IPS-20b (cell line): ENCODE data around the gene ANKRD17.
"Not testable (repeated sequence)": the region's sequence is repeated elsewhere in the genome, so short reads cannot be mapped to it uniquely, and the experiment has no call there.

Experiments
- H3K27ac ChIP-seq: one replicate; pipeline ENCODE4 v1.5.1; 2013; ENCODE audit warnings: low read length
- H3K27me3 ChIP-seq: 2 replicates; pipeline ENCODE4 v1.6.1; 2013; ENCODE audit warnings: mild to moderate bottlenecking, low read length, inconsistent platforms; ENCODE audit not compliant: insufficient read depth
- H3K36me3 ChIP-seq: 2 replicates; pipeline ENCODE4 v1.6.1; 2013; ENCODE audit warnings: low read depth, mild to moderate bottlenecking, inconsistent platforms, low read length, moderate library complexity; ENCODE audit not compliant: insufficient read depth
- H3K4me1 ChIP-seq: 2 replicates; pipeline ENCODE4 v1.6.1; 2013; ENCODE audit warnings: mild to moderate bottlenecking, control low read depth, inconsistent platforms, low read length, moderate library complexity; ENCODE audit not compliant: insufficient read depth
- H3K4me3 ChIP-seq: 2 replicates; pipeline ENCODE4 v1.5.1; 2013; ENCODE audit warnings: mild to moderate bottlenecking, low read length, inconsistent platforms
- H3K9ac ChIP-seq: 2 replicates; pipeline ENCODE4 v1.6.1; 2013; ENCODE audit warnings: low read depth, mild to moderate bottlenecking, inconsistent platforms, low read length, moderate library complexity
- H3K9me3 ChIP-seq: 2 replicates; pipeline ENCODE4 v1.6.1; 2013; ENCODE audit warnings: mild to moderate bottlenecking, low read depth, low read length, inconsistent platforms; ENCODE audit not compliant: insufficient read depth

Gene ANKRD17, protein sequence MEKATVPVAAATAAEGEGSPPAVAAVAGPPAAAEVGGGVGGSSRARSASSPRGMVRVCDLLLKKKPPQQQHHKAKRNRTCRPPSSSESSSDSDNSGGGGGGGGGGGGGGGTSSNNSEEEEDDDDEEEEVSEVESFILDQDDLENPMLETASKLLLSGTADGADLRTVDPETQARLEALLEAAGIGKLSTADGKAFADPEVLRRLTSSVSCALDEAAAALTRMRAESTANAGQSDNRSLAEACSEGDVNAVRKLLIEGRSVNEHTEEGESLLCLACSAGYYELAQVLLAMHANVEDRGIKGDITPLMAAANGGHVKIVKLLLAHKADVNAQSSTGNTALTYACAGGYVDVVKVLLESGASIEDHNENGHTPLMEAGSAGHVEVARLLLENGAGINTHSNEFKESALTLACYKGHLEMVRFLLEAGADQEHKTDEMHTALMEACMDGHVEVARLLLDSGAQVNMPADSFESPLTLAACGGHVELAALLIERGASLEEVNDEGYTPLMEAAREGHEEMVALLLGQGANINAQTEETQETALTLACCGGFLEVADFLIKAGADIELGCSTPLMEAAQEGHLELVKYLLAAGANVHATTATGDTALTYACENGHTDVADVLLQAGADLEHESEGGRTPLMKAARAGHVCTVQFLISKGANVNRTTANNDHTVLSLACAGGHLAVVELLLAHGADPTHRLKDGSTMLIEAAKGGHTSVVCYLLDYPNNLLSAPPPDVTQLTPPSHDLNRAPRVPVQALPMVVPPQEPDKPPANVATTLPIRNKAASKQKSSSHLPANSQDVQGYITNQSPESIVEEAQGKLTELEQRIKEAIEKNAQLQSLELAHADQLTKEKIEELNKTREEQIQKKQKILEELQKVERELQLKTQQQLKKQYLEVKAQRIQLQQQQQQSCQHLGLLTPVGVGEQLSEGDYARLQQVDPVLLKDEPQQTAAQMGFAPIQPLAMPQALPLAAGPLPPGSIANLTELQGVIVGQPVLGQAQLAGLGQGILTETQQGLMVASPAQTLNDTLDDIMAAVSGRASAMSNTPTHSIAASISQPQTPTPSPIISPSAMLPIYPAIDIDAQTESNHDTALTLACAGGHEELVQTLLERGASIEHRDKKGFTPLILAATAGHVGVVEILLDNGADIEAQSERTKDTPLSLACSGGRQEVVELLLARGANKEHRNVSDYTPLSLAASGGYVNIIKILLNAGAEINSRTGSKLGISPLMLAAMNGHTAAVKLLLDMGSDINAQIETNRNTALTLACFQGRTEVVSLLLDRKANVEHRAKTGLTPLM (N-terminal part only)

DNA sequence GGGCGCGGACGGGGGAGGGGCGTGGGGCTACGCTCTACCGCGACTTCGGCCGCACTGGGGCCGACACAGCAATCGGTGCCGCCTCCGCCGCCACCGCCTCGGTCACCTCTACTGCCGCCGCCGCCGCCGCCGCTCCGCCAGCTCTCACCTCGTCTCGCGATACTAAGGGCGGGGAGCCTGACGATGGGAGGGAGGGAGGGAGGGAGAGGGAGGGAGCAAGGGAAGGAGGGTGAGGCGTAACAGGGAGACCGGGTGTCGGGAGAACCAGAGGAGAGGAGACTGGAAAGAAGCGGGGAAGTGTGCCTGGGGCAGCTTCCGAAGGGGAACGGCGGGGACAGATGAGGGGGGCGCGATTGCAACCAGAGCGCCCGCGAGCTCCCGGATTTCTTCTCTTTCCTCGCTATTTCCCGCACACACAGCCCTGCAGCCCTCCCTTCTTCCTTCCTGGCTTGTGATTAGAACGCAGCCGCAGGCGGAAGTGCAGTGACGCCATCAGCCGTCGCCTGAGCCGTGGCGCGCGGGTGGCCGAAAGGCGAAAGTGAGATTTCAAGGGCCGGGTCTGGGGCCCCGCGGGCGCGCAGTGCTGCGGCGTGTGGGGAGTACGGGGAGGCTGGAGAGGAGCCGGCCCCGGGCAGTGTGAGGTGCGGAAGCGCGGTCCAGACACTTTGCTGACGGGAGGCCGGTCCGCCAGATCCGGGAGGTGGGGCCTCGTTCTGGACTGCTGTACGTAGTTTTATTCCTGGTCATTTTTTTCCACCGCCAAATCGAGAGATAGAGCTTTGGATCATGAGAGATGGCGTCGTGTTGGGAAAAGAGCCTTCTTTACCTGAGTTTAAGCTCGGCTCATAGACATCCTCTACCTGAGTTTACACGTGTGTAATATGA is at the start of gene ANKRD17:
Gene ANKRD17, minus strand, starts transcription at position 113 of the 885 bp plus-strand sequence. CDS start 130 bp downstream, outside the sequence.
- Histone ChIP-seq H3K27me3 (no peaks in the 10 kb centered on the region), H3K9ac (peak within 1 kb of the TSS; percentile 87), H3K4me1 (peaks cover 12% of the 10 kb centered on the region; the same call in 1 of the 2 replicates), H3K9me3 (no peaks in the 10 kb centered on the region), H3K27ac (peak within 1 kb of the TSS; percentile 35), H3K4me3 (peak within 1 kb of the TSS; percentile 81), H3K36me3 (peaks cover 24% of the 10 kb centered on the region)

DNA sequence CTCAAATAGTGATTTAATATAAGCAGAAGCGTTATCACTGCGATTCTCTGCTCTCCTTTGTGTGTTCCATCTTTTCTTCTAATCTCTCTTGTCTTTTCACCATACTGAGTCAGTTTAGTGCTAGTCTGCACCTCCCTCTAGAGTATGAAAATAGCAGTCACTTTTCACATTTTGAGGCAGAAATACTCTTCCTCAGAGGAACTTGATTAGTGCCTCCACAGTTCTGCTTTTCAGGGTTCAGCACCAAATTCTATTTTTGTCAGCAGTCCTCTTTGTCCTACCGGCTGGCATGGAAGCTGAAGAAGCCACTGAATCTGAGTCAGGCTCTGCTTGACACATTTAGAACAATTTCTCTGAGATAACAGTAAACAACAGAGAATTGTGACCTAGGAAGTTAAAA is 49.7 kb upstream of the ANKRD17 start:
- H3K27me3 ChIP-seq: no peaks in the 10 kb centered on the region
- H3K9ac ChIP-seq: no peak overlapping the region

DNA sequence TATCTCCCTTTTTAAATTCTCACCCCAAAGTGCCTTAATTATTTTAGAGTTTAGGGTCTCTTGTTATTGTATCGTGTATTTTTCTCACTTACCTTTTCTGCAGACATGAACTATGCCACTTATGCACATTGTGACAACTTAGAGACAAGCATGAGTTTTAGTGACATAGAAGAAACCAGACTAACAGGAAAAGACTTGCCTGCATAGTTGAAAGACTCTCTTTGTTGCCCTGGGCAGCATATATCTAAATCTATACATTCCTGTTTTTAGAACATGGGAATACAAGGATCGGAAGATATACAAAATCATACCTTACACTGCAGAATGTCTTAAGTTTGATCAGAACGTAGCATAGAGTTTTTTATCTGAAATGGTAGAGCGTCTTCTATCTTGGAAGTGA is 45.1 kb upstream of the ANKRD17 start:
- Histone ChIP-seq H3K9ac (no peak overlapping the region), H3K27ac (no peak overlapping the region), H3K4me1 (no peaks in the 10 kb centered on the region), H3K9me3 (no peaks in the 10 kb centered on the region), H3K27me3 (no peaks in the 10 kb centered on the region), H3K36me3 (no peaks in the 10 kb centered on the region), H3K4me3 (no peak overlapping the region)

More for the DNA sequence above, 49.7 kb upstream of the ANKRD17 start:
- Histone ChIP-seq H3K4me3 (no peak overlapping the region), H3K36me3 (no peaks in the 10 kb centered on the region), H3K27ac (no peak overlapping the region), H3K9me3 (no peaks in the 10 kb centered on the region), H3K4me1 (no peaks in the 10 kb centered on the region)

DNA sequence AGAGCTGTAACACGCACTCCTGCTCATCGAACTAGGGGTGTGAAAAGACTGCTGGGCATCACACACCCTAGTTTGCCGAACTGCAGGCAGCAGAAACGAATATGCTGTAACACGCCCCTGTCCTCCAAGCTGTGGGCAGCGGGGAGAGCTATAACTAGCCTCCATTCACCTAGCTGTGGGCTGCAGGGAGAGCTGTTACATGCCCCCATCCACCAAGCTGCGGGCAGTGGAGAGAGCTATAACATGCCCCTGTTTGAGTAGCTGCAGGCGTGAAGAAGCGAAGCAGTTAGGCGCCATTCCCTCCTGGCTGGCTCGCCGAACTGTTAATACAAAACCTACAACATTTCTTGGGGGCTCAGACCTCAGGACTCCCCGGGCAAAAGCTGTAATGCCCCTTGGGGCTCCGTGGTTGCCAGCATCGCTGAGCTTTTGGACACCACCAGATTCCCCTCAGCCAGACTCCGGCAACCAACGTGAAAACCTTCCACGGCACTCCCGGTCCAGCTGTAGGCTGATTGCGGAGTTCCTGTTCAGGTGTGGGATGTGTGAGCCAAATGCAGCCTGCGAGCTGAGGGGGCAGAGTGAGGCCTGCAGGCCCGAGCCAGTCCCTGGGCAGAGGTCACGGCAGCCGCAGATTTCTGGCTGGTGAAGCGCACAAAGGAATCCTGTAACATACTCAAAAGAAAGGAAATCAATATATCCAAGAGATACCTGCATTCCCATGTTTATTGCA is 41.1 kb upstream of the ANKRD17 start:
- H3K9me3 ChIP-seq: peaks cover 19% of the 10 kb centered on the region
- no peaks in the 10 kb centered on the region for H3K27me3 ChIP-seq

DNA sequence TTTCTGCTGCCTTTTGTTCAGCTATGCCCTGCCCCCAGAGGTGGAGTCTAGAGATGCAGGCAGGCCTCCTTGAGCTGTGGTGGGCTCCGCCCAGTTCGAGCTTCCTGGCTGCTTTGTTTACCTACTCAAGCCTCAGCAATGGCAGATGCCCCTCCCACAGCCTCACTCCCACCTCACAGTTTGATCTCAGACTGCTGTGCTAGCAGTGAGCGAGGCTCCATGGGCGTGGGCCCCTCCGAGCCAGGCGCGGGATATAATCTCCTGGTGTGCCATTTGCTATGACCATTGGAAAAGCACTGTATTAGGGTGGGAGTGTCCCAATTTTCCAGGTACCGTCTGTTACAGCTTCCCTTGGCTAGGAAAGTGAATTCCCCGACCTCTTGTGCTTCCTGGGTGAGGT is 34.1 kb upstream of the ANKRD17 start:
- H3K27ac ChIP-seq, H3K4me3 ChIP-seq, H3K36me3 ChIP-seq, H3K27me3 ChIP-seq, H3K4me1 ChIP-seq, H3K9ac ChIP-seq: not testable (repeated sequence)
- peaks cover 29% of the 10 kb centered on the region for H3K9me3 ChIP-seq

More for the DNA sequence above, 41.1 kb upstream of the ANKRD17 start:
- H3K36me3 ChIP-seq: no peaks in the 10 kb centered on the region
- H3K9ac ChIP-seq: no peak overlapping the region
- no peaks in the 10 kb centered on the region for H3K4me1 ChIP-seq
- no peak overlapping the region for H3K4me3 ChIP-seq
- H3K27ac ChIP-seq: no peak overlapping the region

DNA sequence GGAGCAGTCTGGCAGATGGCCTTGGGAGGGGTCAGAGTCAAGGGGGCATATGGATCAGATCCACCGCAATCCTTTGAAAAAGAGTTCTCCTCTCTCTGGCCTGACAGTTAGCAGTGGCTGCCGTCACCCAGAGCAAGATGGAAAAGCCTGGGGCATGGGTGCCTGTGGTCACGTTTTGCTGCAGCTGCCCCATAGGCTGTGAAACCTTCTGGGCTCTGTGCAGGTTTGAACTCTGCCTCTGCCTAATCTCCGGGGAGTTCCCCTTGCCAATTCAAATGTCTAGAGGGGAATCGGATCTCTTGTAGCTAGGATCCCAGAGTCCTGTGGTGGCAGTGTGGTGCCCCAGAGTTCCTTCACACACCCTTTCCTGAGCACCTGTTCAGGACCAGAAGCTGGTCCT is 23.4 kb upstream of the ANKRD17 start:
- no peak overlapping the region for H3K27ac ChIP-seq
- no peaks in the 10 kb centered on the region for H3K4me1 ChIP-seq
- no peak overlapping the region for H3K4me3 ChIP-seq
- H3K9ac ChIP-seq: no peak overlapping the region
- H3K27me3 ChIP-seq: no peaks in the 10 kb centered on the region
- peaks cover 5% of the 10 kb centered on the region; the same call in 1 of the 2 replicates for H3K9me3 ChIP-seq
- no peaks in the 10 kb centered on the region for H3K36me3 ChIP-seq

DNA sequence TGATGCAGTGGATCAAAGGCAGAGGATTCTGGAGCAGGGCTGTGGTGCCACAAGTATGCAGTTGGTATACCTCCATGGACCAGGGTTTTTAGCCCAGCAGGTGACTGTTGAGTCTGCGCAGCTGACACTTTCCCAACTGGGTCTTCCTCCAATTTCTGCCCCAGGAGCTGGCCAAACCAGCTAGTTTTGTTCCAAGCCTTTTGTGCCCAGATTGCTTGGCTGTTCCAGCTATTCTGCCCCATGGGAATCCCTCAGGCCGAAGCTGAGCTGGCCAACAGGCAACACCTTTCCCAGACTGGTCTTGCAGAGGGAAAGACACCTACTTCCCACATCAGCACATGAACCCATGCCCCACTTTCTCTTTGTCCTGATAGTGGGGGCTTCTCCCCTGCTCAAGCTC is 22.8 kb upstream of the ANKRD17 start:
- Histone ChIP-seq H3K9me3 (peaks cover 5% of the 10 kb centered on the region; the same call in 1 of the 2 replicates), H3K27ac (no peak overlapping the region), H3K4me1 (no peaks in the 10 kb centered on the region), H3K4me3 (no peak overlapping the region), H3K36me3 (no peaks in the 10 kb centered on the region), H3K9ac (no peak overlapping the region), H3K27me3 (no peaks in the 10 kb centered on the region)

DNA sequence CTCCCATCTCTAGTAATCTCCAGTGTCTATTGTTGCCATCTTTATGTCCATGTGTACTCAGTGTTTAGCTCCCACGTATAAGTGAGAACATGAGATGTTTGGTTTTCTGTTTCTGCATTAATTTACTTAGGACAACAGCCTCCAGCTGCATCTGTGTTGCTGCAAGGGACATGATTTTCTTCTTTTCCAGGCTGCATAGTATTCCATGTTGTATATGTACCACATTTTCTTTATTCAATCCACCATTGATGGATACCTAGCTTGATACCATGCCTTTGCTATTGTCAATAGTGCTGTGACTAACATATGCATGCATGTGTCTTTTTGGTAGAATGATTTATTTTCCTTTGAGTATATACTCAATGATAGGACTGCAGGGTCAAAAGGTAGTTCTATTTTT is 18.6 kb upstream of the ANKRD17 start:
- Histone ChIP-seq H3K4me1 (no peaks in the 10 kb centered on the region; the same call in 1 of the 2 replicates), H3K36me3 (no peaks in the 10 kb centered on the region), H3K27me3 (no peaks in the 10 kb centered on the region), H3K9me3 (peaks cover 5% of the 10 kb centered on the region; the same call in 1 of the 2 replicates), H3K4me3 (no peak overlapping the region), H3K27ac (no peak overlapping the region), H3K9ac (no peak overlapping the region)

DNA sequence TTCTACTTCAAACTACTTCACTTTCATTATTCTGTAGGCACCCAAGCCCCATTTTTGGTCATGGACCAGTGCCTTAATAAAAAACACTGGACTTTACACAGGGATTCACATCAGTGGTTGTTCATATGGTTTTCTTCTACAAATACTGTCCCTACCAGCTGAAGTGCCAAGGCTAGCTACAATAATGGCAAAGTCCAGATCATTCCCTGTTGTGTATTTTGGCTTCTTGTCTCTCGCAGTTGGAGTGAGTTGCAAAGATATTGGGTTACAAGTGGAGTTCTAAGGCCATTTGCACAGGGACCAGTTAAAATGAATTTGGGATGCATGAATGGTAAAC is 16.7 kb upstream of the ANKRD17 start:
- H3K27ac ChIP-seq: no peak overlapping the region
- H3K9ac ChIP-seq: no peak overlapping the region
- H3K36me3 ChIP-seq: no peaks in the 10 kb centered on the region
- no peaks in the 10 kb centered on the region for H3K27me3 ChIP-seq
- no peak overlapping the region for H3K4me3 ChIP-seq
- H3K4me1 ChIP-seq: no peaks in the 10 kb centered on the region; the same call in 1 of the 2 replicates
- H3K9me3 ChIP-seq: peaks cover 5% of the 10 kb centered on the region; the same call in 1 of the 2 replicates

DNA sequence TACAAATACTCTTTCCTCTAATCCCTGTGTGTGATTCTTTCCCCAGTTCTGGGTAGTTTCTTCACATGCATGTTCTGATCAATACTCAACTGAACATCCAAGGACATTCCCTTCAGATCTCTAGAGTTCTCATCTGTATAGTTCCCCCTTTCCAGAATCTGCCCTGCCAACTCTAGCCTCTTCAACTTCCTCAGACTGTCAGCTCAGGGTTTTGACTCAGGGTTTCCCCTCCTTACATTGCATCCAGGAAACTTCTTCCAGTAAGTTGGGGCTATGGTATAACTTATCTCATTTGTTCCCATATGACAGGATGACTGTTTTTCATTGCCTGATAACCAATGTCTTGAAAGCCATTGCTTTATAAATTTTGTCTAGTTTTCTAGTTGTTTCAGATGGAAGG is 14.2 kb upstream of the ANKRD17 start:
- H3K4me3 ChIP-seq: no peak overlapping the region
- no peak overlapping the region for H3K27ac ChIP-seq
- no peaks in the 10 kb centered on the region for H3K9me3 ChIP-seq
- H3K9ac ChIP-seq: no peak overlapping the region
- H3K36me3 ChIP-seq: no peaks in the 10 kb centered on the region
- H3K27me3 ChIP-seq: no peaks in the 10 kb centered on the region
- no peaks in the 10 kb centered on the region; the same call in 1 of the 2 replicates for H3K4me1 ChIP-seq
